AML-193 (cell line): ENCODE results near the gene PNMA8A.
"Not testable (repeated sequence)": the region's sequence is repeated elsewhere in the genome, so short reads cannot be mapped to it uniquely, and the experiment has no call there.

Experiments used
- DNase-seq, 2 experiments: peaks; one replicate each; lab custom pipeline; 2025; lab: John Stamatoyannopoulos, UW

Gene PNMA8A

GRCh38 chr19:46466536-46467196 lies 4.7 kb downstream of the PNMA8A start:
- no peak for DNase-seq

GRCh38 chr19:46463516-46463915 lies 7.8 kb downstream of the PNMA8A start:
- DNase-seq: no peak

GRCh38 chr19:46461537-46461936 lies 9.8 kb downstream of the PNMA8A start:
- DNase-seq: no peak

- DNase-seq: no peak
Observed at GRCh38 chr19:46460981-46461380, 10.4 kb downstream of the PNMA8A start.

DNA sequence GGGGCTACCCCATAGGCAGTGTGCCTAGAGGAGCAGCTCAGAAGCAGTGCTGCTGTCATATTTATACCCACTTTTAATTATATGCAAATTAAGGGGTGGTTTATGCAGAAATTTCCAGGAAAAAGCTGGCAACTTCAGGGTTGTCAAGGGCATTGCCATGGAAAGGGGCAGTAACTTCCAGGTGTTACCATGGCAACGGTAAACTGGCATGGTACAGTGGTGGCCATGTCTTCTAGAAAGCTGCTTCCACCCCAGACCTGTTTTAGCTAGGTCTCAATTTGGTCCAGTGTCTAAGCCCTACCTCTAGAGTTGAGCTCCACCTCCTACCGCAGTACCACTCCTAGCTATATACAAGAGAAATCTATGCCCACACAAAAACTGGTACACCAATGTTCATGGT lies 11.3 kb downstream of the PNMA8A start:
- no peak for DNase-seq

DNA sequence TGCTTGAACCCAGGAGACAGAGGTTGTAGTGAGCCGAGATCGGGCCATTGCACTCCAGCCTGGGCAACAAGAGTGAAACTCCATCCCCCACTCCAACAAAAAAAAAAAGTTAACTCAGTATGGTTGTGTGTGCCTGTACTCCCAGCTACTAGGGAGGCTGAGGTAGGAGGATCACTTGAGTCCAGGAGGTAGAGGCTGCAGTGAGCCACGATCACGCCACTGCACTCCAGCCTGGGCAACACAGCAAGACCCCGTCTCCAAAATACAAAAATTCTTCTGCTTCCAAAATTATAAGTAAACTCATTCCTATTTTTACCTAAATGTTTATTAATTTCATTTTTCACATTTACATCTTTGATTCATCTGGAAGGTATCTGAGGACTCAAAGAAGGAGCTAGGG lies 14.4 kb downstream of the PNMA8A start:
- no peak for DNase-seq

- DNase-seq: no peak
Observed at GRCh38 chr19:46454244-46454643, 17.1 kb downstream of the PNMA8A start.

- DNase-seq: no peak
Observed at GRCh38 chr19:46453661-46454060, 17.7 kb downstream of the PNMA8A start.

- no peak for DNase-seq
Observed at GRCh38 chr19:46452186-46452585, 19.2 kb downstream of the PNMA8A start.

GRCh38 chr19:46451352-46451751 lies 20.0 kb downstream of the PNMA8A start:
- DNase-seq: no peak

DNA sequence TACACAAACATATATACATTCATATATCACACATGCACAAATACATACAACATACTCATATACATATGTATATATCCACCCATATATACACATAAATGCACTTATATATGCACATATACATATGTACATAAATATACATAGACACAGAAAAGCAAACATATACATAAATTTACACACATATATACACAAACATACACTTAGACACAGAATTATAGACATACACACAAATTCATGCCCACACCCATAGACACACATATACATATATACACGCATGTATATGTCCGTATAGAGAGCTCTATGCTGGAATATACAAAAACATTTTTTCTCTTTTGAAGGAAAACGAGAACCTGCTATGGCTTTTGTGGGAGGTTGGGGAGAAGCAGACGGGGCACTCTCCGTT lies 20.6 kb downstream of the PNMA8A start:
- DNase-seq: no peak

DNA sequence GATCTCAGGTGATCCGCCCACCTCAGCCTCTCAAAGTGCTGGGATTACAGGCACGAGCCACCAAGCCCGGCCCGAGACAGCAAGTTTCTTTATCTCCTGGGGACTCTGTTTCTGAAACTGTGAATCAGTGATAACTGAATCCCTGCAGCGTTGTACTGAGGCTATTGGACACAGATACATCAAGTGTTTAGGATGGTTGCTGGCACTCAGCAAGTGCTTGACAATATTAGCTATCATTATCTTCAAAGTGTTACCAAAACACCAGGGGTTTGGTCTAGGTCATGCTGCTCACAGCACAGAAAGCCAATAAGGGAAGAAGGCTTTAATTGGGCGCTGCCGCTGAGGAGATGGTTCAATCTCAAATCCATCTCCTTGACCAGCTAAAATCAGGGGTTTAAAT lies 22.1 kb downstream of the PNMA8A start:
- no peak for DNase-seq

GRCh38 chr19:46448601-46449000 lies 22.8 kb downstream of the PNMA8A start:
- DNase-seq: no peak

- DNase-seq: no peak
Observed at GRCh38 chr19:46447824-46448223, 23.5 kb downstream of the PNMA8A start.

GRCh38 chr19:46447006-46447405 lies 24.4 kb downstream of the PNMA8A start:
- no peak for DNase-seq

- no peak for DNase-seq
Observed at GRCh38 chr19:46446021-46446420, 25.3 kb downstream of the PNMA8A start.

- DNase-seq: no peak
Observed at GRCh38 chr19:46442808-46443450, 28.4 kb downstream of the PNMA8A start.

- no peak for DNase-seq
Observed at GRCh38 chr19:46441866-46442265, 29.5 kb downstream of the PNMA8A start.

DNA sequence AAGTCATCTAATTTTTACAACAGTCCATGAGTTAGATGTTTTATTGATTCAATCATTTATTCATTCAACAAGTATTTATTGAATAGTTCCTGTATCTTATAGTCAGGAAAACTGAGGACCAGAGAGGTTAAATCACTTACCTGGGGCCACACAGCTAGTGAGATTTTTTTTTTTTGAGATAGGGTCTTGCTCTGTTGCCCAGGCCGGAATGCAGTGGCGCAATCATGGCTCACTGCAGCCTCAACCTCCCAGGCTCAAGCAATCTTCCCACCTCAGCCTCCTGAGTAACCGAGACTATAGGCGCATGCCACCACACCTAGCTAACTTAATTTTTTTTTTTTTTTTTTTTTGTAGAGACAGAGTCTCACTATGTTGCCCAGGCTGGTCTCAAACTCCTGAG lies 35.7 kb downstream of the PNMA8A start:
- not testable (repeated sequence) for DNase-seq

GRCh38 chr19:46435009-46435408 lies 36.4 kb downstream of the PNMA8A start:
- no peak for DNase-seq

GRCh38 chr19:46433470-46433869 lies 37.9 kb downstream of the PNMA8A start:
- DNase-seq: not testable (repeated sequence)

DNA sequence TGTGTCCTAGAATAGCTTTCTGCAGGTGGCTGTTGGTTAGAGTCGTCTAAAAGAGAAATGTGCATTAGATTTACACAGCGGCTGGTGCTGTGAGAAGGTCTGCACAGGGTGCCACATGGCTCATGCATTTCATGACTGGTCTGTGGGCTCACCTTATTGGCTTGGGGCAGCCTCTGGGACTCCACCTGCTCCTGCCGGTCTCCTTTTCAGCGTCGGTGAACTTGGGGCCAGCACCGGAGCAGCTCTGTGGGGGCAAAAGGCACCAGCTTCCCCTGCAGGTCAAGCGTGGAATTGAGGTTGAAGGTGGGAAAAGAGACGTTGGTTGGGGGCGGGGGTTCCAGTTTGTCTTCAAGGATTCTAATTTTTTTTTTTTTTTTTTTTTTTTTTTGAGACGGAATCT lies 39.5 kb downstream of the PNMA8A start:
- DNase-seq: no peak

DNA sequence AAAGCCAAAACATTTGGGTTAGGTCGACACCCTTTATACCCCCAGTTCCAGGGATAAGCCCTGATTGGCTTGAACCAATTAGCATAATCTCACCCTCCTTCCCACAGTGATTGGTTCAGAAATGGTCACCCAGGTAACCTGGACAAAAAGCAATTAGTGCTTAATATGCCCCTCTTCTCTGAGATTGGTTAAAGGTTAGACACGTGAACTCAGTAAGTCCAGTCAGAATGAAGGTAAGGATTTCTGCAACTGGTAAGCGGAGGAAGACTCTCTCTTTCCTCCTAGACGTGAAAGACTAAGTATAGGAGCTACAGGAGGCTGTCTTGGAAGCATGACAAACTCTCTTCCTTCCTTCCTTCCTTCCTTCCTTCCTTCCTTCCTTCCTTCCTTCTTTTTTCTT lies 41.4 kb downstream of the PNMA8A start:
- DNase-seq: no peak
